ENCODE data around the gene EMC9.

Gene EMC9

DNA sequence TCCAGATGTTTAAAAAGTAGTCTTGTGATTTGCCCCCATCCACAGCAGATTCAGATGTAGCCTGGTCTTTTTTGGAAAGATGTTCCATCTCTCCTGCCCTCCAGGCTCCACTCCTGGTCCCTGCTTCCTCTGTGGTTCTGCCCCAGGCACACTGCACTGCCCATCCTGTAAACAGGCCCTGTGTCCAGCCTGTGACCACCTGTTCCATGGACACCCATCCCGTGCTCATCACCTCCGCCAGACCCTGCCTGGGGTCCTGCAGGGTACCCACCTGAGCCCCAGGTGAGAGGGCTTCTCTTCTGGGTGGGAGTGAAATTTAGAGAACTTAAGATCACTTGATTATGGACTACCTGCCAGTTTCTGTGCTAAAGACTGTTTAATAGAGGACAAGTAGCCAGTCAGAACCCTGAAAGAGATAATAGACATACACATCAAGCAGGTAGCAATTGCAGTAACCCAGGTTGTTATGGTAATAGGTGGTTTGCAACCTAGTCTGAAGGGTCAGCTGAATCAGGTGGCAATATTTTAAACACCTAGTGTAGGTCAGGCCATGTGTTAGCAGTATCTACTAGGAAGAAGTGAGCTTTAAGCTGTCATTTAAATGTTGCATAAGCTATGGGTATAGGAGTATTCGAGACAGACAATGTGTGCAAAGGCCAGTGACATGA, 8.0 kb upstream of the EMC9 start:
- DNase-seq (ENCODE audit: low read depth, low spot score) = no peak

GRCh38 chr14:24147761-24148428, 6.5 kb upstream of the EMC9 start:
- DNase-seq (ENCODE audit: low read depth, low spot score) = no peak

- peak; percentile 98 for DNase-seq (ENCODE audit: low read depth, low spot score)
Observed at GRCh38 chr14:24146978-24147760, 5.8 kb upstream of the EMC9 start, which contains the start of gene RNF31. RNF31 (plus strand) TSS chr14:24147498; CDS start chr14:24147699, 201 bp downstream.

- peak; percentile 90 for DNase-seq (ENCODE audit: low read depth, low spot score)
Observed at GRCh38 chr14:24146453-24146977, 5.1 kb upstream of the EMC9 start, which contains the start of gene PSME2. PSME2 (minus strand) TSS chr14:24146610; CDS start chr14:24146581, 29 bp downstream.

GRCh38 chr14:24145690-24146452, 4.5 kb upstream of the EMC9 start:
- DNase-seq (ENCODE audit: low read depth, low spot score) = peak; percentile 21

- no peak for DNase-seq (ENCODE audit: low read depth, low spot score)
Observed at GRCh38 chr14:24145219-24145618, 3.8 kb upstream of the EMC9 start.

DNA sequence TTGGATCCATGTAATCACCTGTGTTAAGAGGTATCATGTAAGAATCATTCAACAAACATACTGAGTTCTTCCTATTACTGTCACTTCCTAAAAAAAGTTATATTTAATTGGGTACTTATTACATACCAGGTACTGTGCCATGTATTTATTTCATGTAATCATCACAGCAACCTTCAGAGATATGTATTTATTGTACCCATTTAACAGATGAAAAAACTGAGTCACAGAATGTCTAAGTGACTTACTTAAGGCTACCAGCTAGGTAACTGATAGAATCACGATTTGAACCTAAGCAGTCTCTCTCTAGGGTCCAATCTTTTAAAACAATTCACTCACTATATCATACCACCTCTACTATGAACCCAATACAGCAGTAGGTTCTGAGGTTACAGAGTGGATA, 3.1 kb upstream of the EMC9 start:
- DNase-seq (ENCODE audit: low read depth, low spot score) = no peak

- DNase-seq (ENCODE audit: low read depth, low spot score) = no peak
Observed at GRCh38 chr14:24143511-24143910, 2.1 kb upstream of the EMC9 start.

- no peak for DNase-seq (ENCODE audit: low read depth, low spot score)
Observed at GRCh38 chr14:24139272-24139934, 2.0 kb downstream of the EMC9 start.

DNA sequence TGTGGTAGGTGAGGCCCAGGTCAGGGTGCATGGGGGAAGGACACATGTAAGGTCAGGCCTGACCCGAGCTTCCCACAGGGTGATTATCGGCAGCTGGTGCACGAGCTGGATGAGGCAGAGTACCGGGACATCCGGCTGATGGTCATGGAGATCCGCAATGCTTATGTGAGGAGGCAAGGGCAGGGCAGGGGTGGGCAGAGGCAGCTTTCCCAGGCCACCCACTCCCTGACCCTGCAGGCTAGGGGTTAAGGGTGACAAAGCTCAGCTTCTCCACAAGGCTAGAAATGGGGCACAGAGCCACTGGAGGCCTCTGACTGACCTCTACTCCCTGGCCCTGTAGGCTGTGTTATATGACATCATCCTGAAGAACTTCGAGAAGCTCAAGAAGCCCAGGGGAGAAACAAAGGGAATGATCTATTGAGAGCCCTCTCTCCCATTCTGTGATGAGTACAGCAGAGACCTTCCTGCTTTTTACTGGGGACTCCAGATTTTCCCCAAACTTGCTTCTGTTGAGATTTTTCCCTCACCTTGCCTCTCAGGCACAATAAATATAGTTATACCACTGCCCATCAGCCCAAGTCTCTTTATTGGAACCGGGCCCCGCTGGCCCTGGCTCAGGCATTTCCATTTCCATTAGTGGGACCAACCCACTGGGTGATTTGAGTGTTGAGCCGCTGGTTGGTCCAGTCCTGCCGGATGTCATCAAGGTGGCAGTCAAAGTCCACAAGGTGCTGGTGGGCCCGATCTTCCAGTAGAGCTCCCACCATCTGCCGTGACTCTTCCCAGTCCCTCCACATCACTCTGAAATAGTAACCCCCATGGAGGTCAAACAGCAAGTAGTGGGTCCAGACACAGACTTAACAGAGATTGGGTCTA, 2.8 kb downstream of the EMC9 start:
- DNase-seq (ENCODE audit: low read depth, low spot score) = no peak

- no peak for DNase-seq (ENCODE audit: low read depth, low spot score)
Observed at GRCh38 chr14:24137529-24138395, 3.6 kb downstream of the EMC9 start.

DNA sequence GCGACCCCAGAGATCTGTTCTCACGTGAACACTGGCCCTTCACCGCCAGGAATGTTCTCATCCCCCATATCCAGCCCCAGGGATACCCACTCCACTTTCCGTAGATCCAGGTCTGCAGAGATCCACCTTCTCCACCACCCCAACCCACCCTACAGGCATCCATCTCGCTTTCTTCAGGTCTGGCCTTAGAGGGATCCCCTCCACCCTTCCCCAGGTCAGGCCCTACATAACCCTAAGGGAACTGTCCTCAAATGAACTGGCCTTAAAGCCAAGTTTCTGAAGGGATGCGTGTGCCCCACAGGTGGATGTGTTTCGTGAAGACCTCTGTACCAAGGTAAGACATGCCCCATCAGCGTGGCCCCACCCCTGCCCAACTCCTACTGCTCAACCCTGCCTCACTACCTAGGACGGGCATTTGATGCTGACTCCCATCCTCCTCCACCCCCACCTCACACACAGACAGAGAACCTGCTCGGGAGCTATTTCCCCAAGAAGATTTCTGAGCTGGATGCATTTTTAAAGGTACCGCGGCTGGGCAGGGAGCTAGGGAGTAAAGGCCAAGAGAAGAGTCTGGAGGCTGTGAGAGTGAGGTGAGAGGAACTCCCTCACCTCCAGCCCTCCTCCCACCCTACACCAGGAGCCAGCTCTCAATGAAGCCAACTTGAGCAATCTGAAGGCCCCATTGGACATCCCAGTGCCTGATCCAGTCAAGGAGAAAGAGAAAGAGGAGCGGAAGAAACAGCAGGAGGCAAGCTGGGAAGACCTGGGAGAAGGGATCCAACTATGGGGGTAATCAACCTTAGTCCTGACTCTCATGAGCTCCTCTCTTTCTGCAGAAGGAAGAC, 4.5 kb downstream of the EMC9 start:
- no peak for DNase-seq (ENCODE audit: low read depth, low spot score)

DNA sequence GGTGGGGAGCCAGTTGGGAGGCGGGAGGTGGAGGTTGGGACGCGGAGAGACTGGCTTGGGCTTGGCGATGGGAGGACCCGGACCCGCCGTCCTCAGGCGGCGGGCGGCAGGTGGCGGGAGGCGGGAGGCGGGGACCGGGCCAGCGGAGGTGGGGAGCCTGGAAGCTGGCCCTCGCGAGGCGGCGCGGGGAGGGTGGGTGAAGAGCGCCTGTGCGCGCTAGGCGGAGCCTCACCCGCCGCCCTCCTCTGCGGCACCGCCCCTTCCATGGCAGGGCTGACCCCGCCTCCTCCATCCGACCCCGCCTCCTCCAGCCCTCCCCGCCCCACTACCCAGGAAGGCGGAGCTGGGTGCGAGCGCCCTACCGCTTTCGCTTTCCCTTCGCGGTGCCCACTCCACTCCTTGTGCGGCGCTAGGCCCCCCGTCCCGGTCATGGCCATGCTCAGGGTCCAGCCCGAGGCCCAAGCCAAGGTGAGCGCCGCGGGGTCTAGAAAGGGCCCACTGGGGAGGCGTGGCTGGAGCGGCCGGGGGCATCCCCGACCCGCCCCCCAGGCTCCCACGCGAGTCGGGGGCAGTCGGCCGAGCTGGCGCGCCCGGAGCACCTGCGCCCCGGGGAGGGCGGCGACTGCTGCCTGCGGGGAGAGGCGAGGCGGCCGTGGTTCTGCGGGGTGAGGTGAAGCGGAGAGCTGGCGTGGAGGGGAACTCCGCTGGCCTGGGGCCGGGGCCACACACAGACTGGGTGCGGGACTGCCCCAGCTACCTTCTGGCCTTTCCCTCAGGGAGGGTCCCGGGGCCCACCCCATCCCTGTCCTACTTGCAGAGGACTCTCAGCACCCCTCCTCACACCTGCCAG, 5.3 kb downstream of the EMC9 start, which contains the start of gene PSME1:
PSME1 (plus strand) TSS at position 361 of the 850 bp plus-strand sequence; CDS start at position 430, 69 bp downstream.
- peak; percentile 57 for DNase-seq (ENCODE audit: low read depth, low spot score)

GRCh38 chr14:24135584-24135833, 5.9 kb downstream of the EMC9 start:
- DNase-seq (ENCODE audit: low read depth, low spot score) = no peak

GRCh38 chr14:24133735-24134134, 7.7 kb downstream of the EMC9 start:
- DNase-seq (ENCODE audit: low read depth, low spot score) = no peak

- no peak for DNase-seq (ENCODE audit: low read depth, low spot score)
Observed at GRCh38 chr14:24132976-24133375, 8.4 kb downstream of the EMC9 start.

DNA sequence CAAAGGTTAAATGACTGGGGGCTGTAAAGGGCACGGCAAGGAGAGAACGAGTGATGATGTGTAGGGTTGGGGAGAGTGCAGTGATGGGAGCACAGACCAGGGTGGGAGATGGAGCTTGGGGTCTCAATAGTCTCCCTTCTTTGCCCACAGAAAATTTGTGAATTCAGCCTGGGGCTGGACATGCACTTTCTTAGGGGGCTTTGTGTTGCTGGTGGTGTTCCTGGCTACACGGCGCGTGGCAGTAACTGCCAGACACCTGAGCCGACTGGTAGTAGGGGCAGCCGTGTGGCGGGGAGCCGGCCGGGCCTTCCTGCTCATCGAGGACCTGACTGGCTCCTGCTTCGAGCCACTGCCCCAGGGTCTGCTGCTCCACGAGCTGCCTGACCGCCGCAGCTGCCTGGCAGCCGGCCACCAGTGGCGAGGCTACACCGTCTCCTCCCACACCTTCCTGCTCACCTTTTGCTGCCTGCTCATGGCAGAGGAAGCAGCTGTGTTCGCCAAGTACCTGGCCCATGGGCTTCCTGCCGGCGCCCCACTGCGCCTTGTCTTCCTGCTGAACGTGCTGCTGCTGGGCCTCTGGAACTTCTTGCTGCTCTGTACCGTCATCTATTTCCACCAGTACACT, 9.2 kb downstream of the EMC9 start:
- DNase-seq (ENCODE audit: low read depth, low spot score) = no peak

Measured in smooth muscle cell of the brain vasculature (primary cell).